Choroid plexus epithelial cell (primary cell): ENCODE data around the gene FHIP1B.
A peak's percentile ranks its signal among the peaks of the same experiment; 100 is the strongest.

Source experiments
- DNase-seq: peaks from one replicate; pipeline ENCODE4 v3.0.0-alpha.2; 2010; ENCODE audit warnings: low read depth
- H3K4me3 ChIP-seq: 2 replicates; pipeline ENCODE4 v1.5.1; 2011; ENCODE audit warnings: low read depth, mild to moderate bottlenecking, control low read depth, low read length, moderate library complexity
- TF ChIP-seq, protein P1 (sequence below): conservative IDR thresholded peaks from 2 replicates; pipeline ENCODE4 v1.5.1; 2011; ENCODE audit warnings: low read depth, mild to moderate bottlenecking, control low read depth, inconsistent platforms, low read length, moderate library complexity

Gene FHIP1B

GRCh38 chr11:6268820-6269219 lies 34.4 kb upstream of the FHIP1B start:
- no peak for DNase-seq
- TF ChIP-seq, protein P1, sequence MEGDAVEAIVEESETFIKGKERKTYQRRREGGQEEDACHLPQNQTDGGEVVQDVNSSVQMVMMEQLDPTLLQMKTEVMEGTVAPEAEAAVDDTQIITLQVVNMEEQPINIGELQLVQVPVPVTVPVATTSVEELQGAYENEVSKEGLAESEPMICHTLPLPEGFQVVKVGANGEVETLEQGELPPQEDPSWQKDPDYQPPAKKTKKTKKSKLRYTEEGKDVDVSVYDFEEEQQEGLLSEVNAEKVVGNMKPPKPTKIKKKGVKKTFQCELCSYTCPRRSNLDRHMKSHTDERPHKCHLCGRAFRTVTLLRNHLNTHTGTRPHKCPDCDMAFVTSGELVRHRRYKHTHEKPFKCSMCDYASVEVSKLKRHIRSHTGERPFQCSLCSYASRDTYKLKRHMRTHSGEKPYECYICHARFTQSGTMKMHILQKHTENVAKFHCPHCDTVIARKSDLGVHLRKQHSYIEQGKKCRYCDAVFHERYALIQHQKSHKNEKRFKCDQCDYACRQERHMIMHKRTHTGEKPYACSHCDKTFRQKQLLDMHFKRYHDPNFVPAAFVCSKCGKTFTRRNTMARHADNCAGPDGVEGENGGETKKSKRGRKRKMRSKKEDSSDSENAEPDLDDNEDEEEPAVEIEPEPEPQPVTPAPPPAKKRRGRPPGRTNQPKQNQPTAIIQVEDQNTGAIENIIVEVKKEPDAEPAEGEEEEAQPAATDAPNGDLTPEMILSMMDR: no peak
- no peak overlapping the region for H3K4me3 ChIP-seq

DNA sequence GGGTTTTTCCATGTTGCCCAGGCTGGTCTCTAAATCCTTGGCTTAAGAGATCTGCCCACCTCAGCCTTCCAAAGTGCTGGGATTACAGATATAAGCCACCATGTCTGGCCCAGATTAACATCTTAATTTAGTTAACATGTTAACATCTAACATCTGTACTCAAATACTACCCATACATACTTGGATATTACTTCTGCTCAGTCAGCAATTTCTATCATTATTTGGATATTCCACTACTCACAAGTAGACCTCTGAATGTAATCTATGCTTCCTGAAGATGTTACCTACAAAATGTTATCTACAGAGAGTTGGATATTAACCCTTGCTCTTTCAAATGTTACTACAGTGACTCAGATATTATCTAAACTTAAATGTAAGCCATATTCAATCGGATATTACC lies 29.2 kb upstream of the FHIP1B start:
- no peak overlapping the region for H3K4me3 ChIP-seq
- TF ChIP-seq, protein P1: no peak
- no peak for DNase-seq

DNA sequence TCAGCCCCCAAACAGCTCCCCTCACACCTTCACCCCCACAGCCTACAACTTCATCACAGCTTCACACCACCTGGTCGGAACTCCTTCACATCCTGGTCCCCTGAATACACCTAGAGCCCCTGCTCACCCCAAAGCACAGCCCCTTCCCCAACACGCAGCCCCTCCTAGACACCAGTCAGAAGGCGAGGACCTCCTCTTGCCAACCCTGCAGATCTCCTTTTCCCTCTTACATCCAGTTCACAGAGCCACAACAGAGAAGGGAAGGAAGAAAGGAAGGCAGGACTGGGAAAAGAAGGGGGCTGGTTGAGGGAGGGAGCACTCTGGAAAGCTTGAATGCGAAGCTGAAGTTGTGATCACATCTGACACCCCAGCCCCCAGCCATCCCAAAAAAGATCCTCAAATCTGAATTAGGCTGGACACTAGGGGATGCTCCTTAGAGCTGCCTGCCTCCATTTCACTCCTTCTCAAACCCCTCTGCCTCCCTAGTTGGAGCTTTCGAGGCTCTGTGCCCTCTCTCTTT lies 25.8 kb upstream of the FHIP1B start:
- DNase-seq: no peak
- TF ChIP-seq, protein P1: no peak
- no peak overlapping the region for H3K4me3 ChIP-seq

DNA sequence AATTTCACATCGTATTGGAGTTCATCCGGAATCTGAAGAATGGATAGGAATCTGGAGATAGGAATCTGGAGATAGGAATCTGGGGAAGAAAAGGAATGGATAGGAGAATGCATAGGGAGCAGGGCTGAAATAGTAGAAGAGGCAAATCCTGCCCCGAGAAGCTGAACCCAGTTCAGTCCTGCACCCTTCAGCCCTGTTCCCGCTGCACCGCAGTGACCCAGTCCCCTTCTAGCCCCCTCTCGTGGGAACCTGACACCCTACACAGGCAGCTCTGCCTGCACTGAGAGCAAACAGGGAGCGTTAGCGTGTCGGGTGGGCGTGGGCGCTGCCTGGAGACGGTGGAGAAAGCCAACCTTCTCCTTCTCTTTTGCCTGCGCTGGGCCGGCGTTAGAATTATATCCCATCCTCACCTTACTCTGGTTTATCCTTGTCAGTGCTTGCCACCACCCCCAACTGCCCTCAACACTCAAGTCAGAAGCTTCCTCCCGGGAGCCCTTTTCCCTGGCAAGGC lies 24.2 kb upstream of the FHIP1B start:
- DNase-seq: no peak
- TF ChIP-seq, protein P1: no peak
- no peak overlapping the region for H3K4me3 ChIP-seq

DNA sequence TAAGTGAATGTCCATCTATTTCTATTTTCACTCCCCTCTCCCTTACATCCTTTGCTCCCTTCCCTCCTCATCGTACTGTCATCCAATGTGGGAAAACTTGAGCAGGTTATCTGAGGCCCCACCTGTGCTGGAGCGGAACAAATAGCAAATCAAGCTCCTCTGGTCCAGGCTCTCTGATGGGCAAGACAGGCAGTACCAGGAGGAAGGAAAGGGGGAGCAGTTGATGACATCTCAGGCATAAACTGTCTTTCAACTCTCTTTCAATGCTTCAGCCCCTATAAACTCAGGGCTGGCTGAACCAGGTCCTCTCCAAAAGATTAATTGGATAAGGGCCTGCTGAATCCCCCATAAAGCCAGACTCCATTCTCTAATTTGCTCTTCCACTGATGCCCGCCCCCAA lies 23.7 kb upstream of the FHIP1B start:
- no peak for DNase-seq
- TF ChIP-seq, protein P1: peak; percentile 6
- H3K4me3 ChIP-seq: no peak overlapping the region

- TF ChIP-seq, protein P1: no peak
- no peak for DNase-seq
- H3K4me3 ChIP-seq: no peak overlapping the region
Measured at GRCh38 chr11:6253197-6253596, 18.8 kb upstream of the FHIP1B start.

DNA sequence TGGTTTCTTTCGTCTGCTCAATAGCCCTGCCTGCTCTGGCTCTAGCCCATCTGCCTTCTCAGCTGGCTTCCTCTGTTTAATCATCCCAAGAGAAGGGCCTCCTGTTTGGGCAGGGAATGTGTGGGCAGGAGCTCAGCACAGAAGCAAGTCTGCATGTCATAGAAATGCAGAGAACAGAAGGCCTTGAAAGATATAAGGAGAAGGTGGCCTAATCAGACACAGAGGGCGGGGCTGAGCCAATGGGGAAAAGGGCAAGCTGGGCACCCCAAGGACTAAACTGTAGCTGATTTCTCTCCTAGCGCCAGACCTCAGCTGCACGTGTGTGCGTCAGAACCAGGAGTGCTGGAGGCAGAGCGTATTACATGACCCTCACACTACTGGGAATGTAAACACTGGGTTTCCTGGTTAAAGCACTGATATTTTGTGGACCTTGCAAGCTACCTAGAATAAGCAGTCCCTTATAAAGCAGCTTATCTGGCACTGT lies 17.6 kb upstream of the FHIP1B start:
- H3K4me3 ChIP-seq: no peak overlapping the region
- peak; percentile 78 for DNase-seq
- TF ChIP-seq, protein P1: no peak
